Measurements from ENCODE around the gene MICU2.

The MICU2 gene

GRCh38 chr13:21470785-21471184 lies 133.2 kb downstream of the MICU2 start:
- no peak overlapping the region for H3K27ac ChIP-seq (ENCODE audit: low read length)
- no peaks in the 10 kb centered on the region for H3K4me1 ChIP-seq (ENCODE audit: low read length)
- H3K36me3 ChIP-seq (replicated peaks; ENCODE audit: low read depth, low read length) = no peaks in the 10 kb centered on the region
- no peaks in the 10 kb centered on the region for H3K9me3 ChIP-seq (ENCODE audit: insufficient read depth, low read length)
- no peak overlapping the region for H3K9ac ChIP-seq (ENCODE audit: low read length)
- H3K27me3 ChIP-seq (ENCODE audit: low read depth, low read length) = no peaks in the 10 kb centered on the region
- TF ChIP-seq CTCF (IDR thresholded peaks at IDR 0.05; ENCODE audit: low read depth, low read length) = no peak
- TF ChIP-seq EZH2phosphoT487 (IDR thresholded peaks at IDR 0.05; ENCODE audit: low read depth) = no peak
- no peaks in the 10 kb centered on the region for H3K79me2 ChIP-seq (ENCODE audit: low read length)
- H3K4me2 ChIP-seq (ENCODE audit: low read length) = no peak overlapping the region
- H4K20me1 ChIP-seq (ENCODE audit: insufficient read depth, low read length) = no peaks in the 10 kb centered on the region
- no peak overlapping the region for H2AFZ ChIP-seq (ENCODE audit: low read depth, low read length)
- no peak overlapping the region for H3K4me3 ChIP-seq (ENCODE audit: low read length)

- Histone ChIP-seq H3K79me2 (ENCODE audit: low read length) (no peaks in the 10 kb centered on the region), H2AFZ (ENCODE audit: low read depth, low read length) (no peak overlapping the region), H3K27me3 (ENCODE audit: low read depth, low read length) (no peaks in the 10 kb centered on the region), H3K4me1 (ENCODE audit: low read length) (no peaks in the 10 kb centered on the region), H3K4me2 (ENCODE audit: low read length) (no peak overlapping the region), H3K9ac (ENCODE audit: low read length) (no peak overlapping the region), H4K20me1 (ENCODE audit: insufficient read depth, low read length) (no peaks in the 10 kb centered on the region), H3K4me3 (ENCODE audit: low read length) (no peak overlapping the region), H3K27ac (ENCODE audit: low read length) (no peak overlapping the region), H3K36me3 (replicated peaks; ENCODE audit: low read depth, low read length) (no peaks in the 10 kb centered on the region), H3K9me3 (ENCODE audit: insufficient read depth, low read length) (no peaks in the 10 kb centered on the region)
- no peak for TF ChIP-seq CTCF (IDR thresholded peaks at IDR 0.05; ENCODE audit: low read depth, low read length)
- TF ChIP-seq EZH2phosphoT487 (IDR thresholded peaks at IDR 0.05; ENCODE audit: low read depth) = no peak
These were observed 137.4 kb downstream of the MICU2 start for GRCh38 chr13:21466527-21466926.

- Histone ChIP-seq H3K9me3 (ENCODE audit: insufficient read depth, low read length) (no peaks in the 10 kb centered on the region), H3K4me2 (ENCODE audit: low read length) (no peak overlapping the region), H3K4me1 (ENCODE audit: low read length) (no peaks in the 10 kb centered on the region), H3K9ac (ENCODE audit: low read length) (no peak overlapping the region), H3K27ac (ENCODE audit: low read length) (no peak overlapping the region), H4K20me1 (ENCODE audit: insufficient read depth, low read length) (no peaks in the 10 kb centered on the region), H3K36me3 (replicated peaks; ENCODE audit: low read depth, low read length) (no peaks in the 10 kb centered on the region), H3K27me3 (ENCODE audit: low read depth, low read length) (no peaks in the 10 kb centered on the region), H3K4me3 (ENCODE audit: low read length) (no peak overlapping the region), H3K79me2 (ENCODE audit: low read length) (no peaks in the 10 kb centered on the region), H2AFZ (ENCODE audit: low read depth, low read length) (no peak overlapping the region)
- TF ChIP-seq CTCF (IDR thresholded peaks at IDR 0.05; ENCODE audit: low read depth, low read length) (no peak), EZH2phosphoT487 (IDR thresholded peaks at IDR 0.05; ENCODE audit: low read depth) (no peak)
These were observed 138.2 kb downstream of the MICU2 start for GRCh38 chr13:21465710-21466160.

- Histone ChIP-seq H2AFZ (ENCODE audit: low read depth, low read length) (no peak overlapping the region), H3K36me3 (replicated peaks; ENCODE audit: low read depth, low read length) (no peaks in the 10 kb centered on the region), H4K20me1 (ENCODE audit: insufficient read depth, low read length) (no peaks in the 10 kb centered on the region), H3K4me3 (ENCODE audit: low read length) (no peak overlapping the region), H3K4me2 (ENCODE audit: low read length) (no peak overlapping the region), H3K27ac (ENCODE audit: low read length) (no peak overlapping the region), H3K79me2 (ENCODE audit: low read length) (peaks cover 6% of the 10 kb centered on the region), H3K27me3 (ENCODE audit: low read depth, low read length) (no peaks in the 10 kb centered on the region), H3K9ac (ENCODE audit: low read length) (no peak overlapping the region), H3K4me1 (ENCODE audit: low read length) (peaks cover 5% of the 10 kb centered on the region), H3K9me3 (ENCODE audit: insufficient read depth, low read length) (no peaks in the 10 kb centered on the region)
- TF ChIP-seq CTCF (IDR thresholded peaks at IDR 0.05; ENCODE audit: low read depth, low read length) (no peak), EZH2phosphoT487 (IDR thresholded peaks at IDR 0.05; ENCODE audit: low read depth) (no peak)
These were observed 140.5 kb downstream of the MICU2 start for GRCh38 chr13:21463424-21463823.
